ENCODE data around the gene ENTPD2.

GRCh38 chr9:137052998-137053943 is 590 bp downstream of the ENTPD2 start:
- no peak for TF ChIP-seq POLR2A (IDR thresholded peaks at IDR 0.05)
- TF ChIP-seq, protein P1, sequence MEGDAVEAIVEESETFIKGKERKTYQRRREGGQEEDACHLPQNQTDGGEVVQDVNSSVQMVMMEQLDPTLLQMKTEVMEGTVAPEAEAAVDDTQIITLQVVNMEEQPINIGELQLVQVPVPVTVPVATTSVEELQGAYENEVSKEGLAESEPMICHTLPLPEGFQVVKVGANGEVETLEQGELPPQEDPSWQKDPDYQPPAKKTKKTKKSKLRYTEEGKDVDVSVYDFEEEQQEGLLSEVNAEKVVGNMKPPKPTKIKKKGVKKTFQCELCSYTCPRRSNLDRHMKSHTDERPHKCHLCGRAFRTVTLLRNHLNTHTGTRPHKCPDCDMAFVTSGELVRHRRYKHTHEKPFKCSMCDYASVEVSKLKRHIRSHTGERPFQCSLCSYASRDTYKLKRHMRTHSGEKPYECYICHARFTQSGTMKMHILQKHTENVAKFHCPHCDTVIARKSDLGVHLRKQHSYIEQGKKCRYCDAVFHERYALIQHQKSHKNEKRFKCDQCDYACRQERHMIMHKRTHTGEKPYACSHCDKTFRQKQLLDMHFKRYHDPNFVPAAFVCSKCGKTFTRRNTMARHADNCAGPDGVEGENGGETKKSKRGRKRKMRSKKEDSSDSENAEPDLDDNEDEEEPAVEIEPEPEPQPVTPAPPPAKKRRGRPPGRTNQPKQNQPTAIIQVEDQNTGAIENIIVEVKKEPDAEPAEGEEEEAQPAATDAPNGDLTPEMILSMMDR (IDR thresholded peaks at IDR 0.05) = no peak
